H9 (cell line): ENCODE results near the gene LEO1. TPM values are rescaled to one million over a fixed set of nuclear protein-coding genes. Genes with fewer than 3 reads are reported as not detected.

Experiments used
- DNase-seq: peaks from one replicate; pipeline ENCODE4 v3.0.0-alpha.2; 2017
- H2AFZ ChIP-seq: one replicate; pipeline ENCODE4 v1.6.1; 2013; ENCODE audit warnings: mild to moderate bottlenecking, low read length, control low read depth, moderate library complexity
- H2AK5ac ChIP-seq: 2 replicates; pipeline ENCODE4 v1.6.1; 2013; ENCODE audit warnings: low read length, control low read depth, mixed read lengths; ENCODE audit not compliant: insufficient read length
- H2BK120ac ChIP-seq: one replicate; pipeline ENCODE4 v1.6.1; 2013; ENCODE audit warnings: low read depth, mild to moderate bottlenecking, low read length, control low read depth, inconsistent platforms; ENCODE audit not compliant: poor library complexity, severe bottlenecking
- H2BK12ac ChIP-seq: 2 replicates; pipeline ENCODE4 v1.6.1; 2013; ENCODE audit warnings: low read length, control low read depth, mixed read lengths, low read depth; ENCODE audit not compliant: insufficient read length
- H2BK15ac ChIP-seq: 2 replicates; pipeline ENCODE4 v1.6.1; 2013; ENCODE audit warnings: low read depth, low read length, control low read depth
- H2BK20ac ChIP-seq: one replicate; pipeline ENCODE4 v1.6.1; 2013; ENCODE audit warnings: low read depth, mild to moderate bottlenecking, low read length, control low read depth, inconsistent platforms; ENCODE audit not compliant: poor library complexity, severe bottlenecking
- H2BK5ac ChIP-seq: 2 replicates; pipeline ENCODE4 v1.6.1; 2013; ENCODE audit warnings: low read length, control low read depth, mixed read lengths; ENCODE audit not compliant: insufficient read length
- H3K14ac ChIP-seq: 2 replicates; pipeline ENCODE4 v1.6.1; 2013; ENCODE audit warnings: low read length, control low read depth; ENCODE audit not compliant: insufficient read depth
- H3K18ac ChIP-seq: 2 replicates; pipeline ENCODE4 v1.6.1; 2013; ENCODE audit warnings: low read depth, mild to moderate bottlenecking, mixed read lengths, low read length, control low read depth; ENCODE audit not compliant: insufficient read length
- H3K23ac ChIP-seq: 2 replicates; pipeline ENCODE4 v1.6.1; 2013; ENCODE audit warnings: low read length, control low read depth, mixed read lengths, low read depth; ENCODE audit not compliant: insufficient read length
- H3K23me2 ChIP-seq: 2 replicates; pipeline ENCODE4 v1.6.1; 2013; ENCODE audit warnings: low read depth, mild to moderate bottlenecking, mixed read lengths, low read length, control low read depth; ENCODE audit not compliant: insufficient read length, poor library complexity, severe bottlenecking
- H3K27ac ChIP-seq: 2 replicates; pipeline ENCODE4 v1.5.1; 2013; ENCODE audit warnings: low read length, control low read depth, mixed read lengths, low read depth; ENCODE audit not compliant: insufficient read length
- H3K27me3 ChIP-seq: 2 replicates; pipeline ENCODE4 v1.6.1; 2013; ENCODE audit warnings: low read length, control low read depth, inconsistent platforms; ENCODE audit not compliant: insufficient read depth
- H3K4ac ChIP-seq: 2 replicates; pipeline ENCODE4 v1.6.1; 2013; ENCODE audit warnings: low read depth, mild to moderate bottlenecking, control low read depth, inconsistent platforms, low read length, moderate library complexity
- H3K4me1 ChIP-seq: 2 replicates; pipeline ENCODE4 v1.6.1; 2013; ENCODE audit warnings: low read length, control low read depth, inconsistent platforms; ENCODE audit not compliant: insufficient read depth
- H3K4me2 ChIP-seq: 2 replicates; pipeline ENCODE4 v1.6.1; 2013; ENCODE audit warnings: low read length, control low read depth, mixed read lengths; ENCODE audit not compliant: insufficient read length, insufficient read depth
- H3K56ac ChIP-seq: 2 replicates; pipeline ENCODE4 v1.6.1; 2013; ENCODE audit warnings: low read depth, mild to moderate bottlenecking, mixed read lengths, low read length, control low read depth; ENCODE audit not compliant: insufficient read length
- H3K79me1 ChIP-seq: 2 replicates; pipeline ENCODE4 v1.6.1; 2013; ENCODE audit warnings: low read depth, mild to moderate bottlenecking, moderate library complexity, low read length, control low read depth, inconsistent platforms; ENCODE audit not compliant: insufficient read depth, poor library complexity, severe bottlenecking
- H3K79me2 ChIP-seq: 2 replicates; pipeline ENCODE4 v1.6.1; 2013; ENCODE audit warnings: low read length, control low read depth, inconsistent platforms; ENCODE audit not compliant: insufficient read depth
- H3K9ac ChIP-seq: 2 replicates; pipeline ENCODE4 v1.6.1; 2013; ENCODE audit warnings: low read length, control low read depth, mixed read lengths; ENCODE audit not compliant: insufficient read length; ENCODE audit errors: extremely low read depth
- H3K9me3 ChIP-seq: one replicate; pipeline ENCODE4 v1.6.1; 2013; ENCODE audit warnings: low read depth, low read length, inconsistent platforms; ENCODE audit not compliant: control insufficient read depth
- H3T11ph ChIP-seq: one replicate; pipeline ENCODE4 v1.6.1; 2013; ENCODE audit warnings: mild to moderate bottlenecking, low read length, control low read depth, inconsistent platforms
- H4K20me1 ChIP-seq: one replicate; pipeline ENCODE4 v1.6.1; 2013; ENCODE audit not compliant: control insufficient read depth, insufficient read length, insufficient read depth
- H4K5ac ChIP-seq: 2 replicates; pipeline ENCODE4 v1.6.1; 2013; ENCODE audit warnings: low read depth, mild to moderate bottlenecking, mixed read lengths, low read length, control low read depth; ENCODE audit not compliant: insufficient read length
- H4K8ac ChIP-seq: replicated peaks from 2 replicates; pipeline ENCODE4 v1.6.1; 2013; ENCODE audit warnings: low read length, control low read depth, mixed read lengths, low read depth; ENCODE audit not compliant: insufficient read length
- H4K91ac ChIP-seq: 2 replicates; pipeline ENCODE4 v1.6.1; 2013; ENCODE audit warnings: low read depth, mild to moderate bottlenecking, moderate library complexity, mixed read lengths, low read length, control low read depth; ENCODE audit not compliant: insufficient read length
- H3K27ac Mint-ChIP-seq, 3 experiments: 2 replicates in 2 of 3; 3 replicates in 1 of 3; pipeline ENCODE4 v1.8.0; 2020 to 2021; ENCODE audit warnings: mixed read lengths in 3 of 3, mild to moderate bottlenecking in 1 of 3, moderate library complexity in 1 of 3
- H3K27me3 Mint-ChIP-seq: 2 replicates; pipeline ENCODE4 v1.8.0; 2021; ENCODE audit warnings: low read depth, mild to moderate bottlenecking, moderate library complexity, mixed read lengths
- H3K36me3 Mint-ChIP-seq, 3 experiments: 2 replicates in 2 of 3; 3 replicates in 1 of 3; pipeline ENCODE4 v1.8.0; 2020 to 2021; ENCODE audit warnings: low read depth in 3 of 3, mixed read lengths in 3 of 3; ENCODE audit not compliant: insufficient read depth in 1 of 3
- H3K4me1 Mint-ChIP-seq, 2 experiments: 2 replicates each; pipeline ENCODE4 v1.8.0; 2020; ENCODE audit warnings: mixed read lengths in 2 of 2
- H3K4me3 Mint-ChIP-seq, 2 experiments: 2 replicates in 1 of 2; 3 replicates in 1 of 2; pipeline ENCODE4 v1.8.0; 2020 to 2021; ENCODE audit warnings: mild to moderate bottlenecking in 2 of 2, mixed read lengths in 2 of 2, moderate library complexity in 1 of 2
- H3K9me3 Mint-ChIP-seq, 2 experiments: 2 replicates in 1 of 2; 3 replicates in 1 of 2; pipeline ENCODE4 v1.8.0; 2020; ENCODE audit warnings: mild to moderate bottlenecking in 2 of 2, mixed read lengths in 2 of 2, moderate library complexity in 1 of 2
- WGBS: extraction: QIAGEN DNeasy Blood & Tissue Kit; methylation state at CpG from one replicate; pipeline ENCODE4 v1.1.7; 2013; ENCODE audit warnings: missing lambda C conversion rate, low lambda C conversion rate, mixed read lengths; ENCODE audit not compliant: insufficient read length; ENCODE audit errors: extremely low coverage; 5-methylcytosine and 5-hydroxymethylcytosine counted together
- total RNA-seq: library from RNA; stranded (reverse); gene quantifications from 2 replicates; pipeline ENCODE4 v1.2.1, GENCODE V29; 2021
- TF ChIP-seq, protein P1 (sequence below): fragments of 200-600 bp; sonication (generic); conservative IDR thresholded peaks from 3 replicates; pipeline ENCODE4 v1.8.0; 2021; ENCODE audit warnings: antibody characterized with exemption, mild to moderate bottlenecking

Gene LEO1
- total RNA-seq, 1 experiment from 2014 or later: 30.3 TPM

DNA sequence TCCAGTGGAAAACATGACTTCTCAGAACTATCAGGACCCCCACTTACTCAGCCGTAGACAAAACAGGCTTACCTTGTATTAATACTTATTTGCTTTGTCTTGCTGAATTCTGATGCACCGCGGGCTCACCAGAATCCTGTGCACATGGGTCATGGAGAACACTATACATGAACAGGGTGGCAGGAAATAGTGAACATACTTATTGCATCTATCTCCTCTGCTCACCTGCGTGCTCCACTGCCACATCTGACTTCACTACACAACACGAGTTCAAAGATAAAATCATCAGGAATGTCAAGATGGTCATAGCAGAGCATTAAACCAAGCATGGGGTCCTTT, 36.8 kb upstream of the LEO1 start:
- no peak overlapping the region for H2BK20ac ChIP-seq
- no peak overlapping the region for H2BK5ac ChIP-seq
- H4K91ac ChIP-seq: no peak overlapping the region
- DNase-seq: no peak
- H2AK5ac ChIP-seq: no peak overlapping the region
- no peak overlapping the region for H3T11ph ChIP-seq
- H3K79me2 ChIP-seq: no peaks in the 10 kb centered on the region
- no peaks in the 10 kb centered on the region for H3K27me3 ChIP-seq
- H3K4me2 ChIP-seq: no peak overlapping the region
- H2BK15ac ChIP-seq: no peak overlapping the region
- Mint-ChIP-seq H3K9me3 (no peaks in the 10 kb centered on the region), H3K36me3 (no peaks in the 10 kb centered on the region), H3K4me3 (no peak overlapping the region), H3K27me3 (no peaks in the 10 kb centered on the region), H3K27ac (no peak overlapping the region), H3K4me1 (peaks cover 0 to 3% of the 10 kb centered on the region in 2 experiments; a peak in 1 of 4 replicates)
- H3K18ac ChIP-seq: no peak overlapping the region
- no peak overlapping the region for H3K9ac ChIP-seq
- no peak overlapping the region for H4K5ac ChIP-seq
- no CpG with 5 or more reads among the region's 5 CpGs for WGBS
- H3K23ac ChIP-seq: no peak overlapping the region
- H3K23me2 ChIP-seq: no peaks in the 10 kb centered on the region
- H3K9me3 ChIP-seq: no peaks in the 10 kb centered on the region
- H3K4ac ChIP-seq: no peak overlapping the region
- TF ChIP-seq, protein P1, sequence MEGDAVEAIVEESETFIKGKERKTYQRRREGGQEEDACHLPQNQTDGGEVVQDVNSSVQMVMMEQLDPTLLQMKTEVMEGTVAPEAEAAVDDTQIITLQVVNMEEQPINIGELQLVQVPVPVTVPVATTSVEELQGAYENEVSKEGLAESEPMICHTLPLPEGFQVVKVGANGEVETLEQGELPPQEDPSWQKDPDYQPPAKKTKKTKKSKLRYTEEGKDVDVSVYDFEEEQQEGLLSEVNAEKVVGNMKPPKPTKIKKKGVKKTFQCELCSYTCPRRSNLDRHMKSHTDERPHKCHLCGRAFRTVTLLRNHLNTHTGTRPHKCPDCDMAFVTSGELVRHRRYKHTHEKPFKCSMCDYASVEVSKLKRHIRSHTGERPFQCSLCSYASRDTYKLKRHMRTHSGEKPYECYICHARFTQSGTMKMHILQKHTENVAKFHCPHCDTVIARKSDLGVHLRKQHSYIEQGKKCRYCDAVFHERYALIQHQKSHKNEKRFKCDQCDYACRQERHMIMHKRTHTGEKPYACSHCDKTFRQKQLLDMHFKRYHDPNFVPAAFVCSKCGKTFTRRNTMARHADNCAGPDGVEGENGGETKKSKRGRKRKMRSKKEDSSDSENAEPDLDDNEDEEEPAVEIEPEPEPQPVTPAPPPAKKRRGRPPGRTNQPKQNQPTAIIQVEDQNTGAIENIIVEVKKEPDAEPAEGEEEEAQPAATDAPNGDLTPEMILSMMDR: no peak
- no peak overlapping the region for H3K14ac ChIP-seq
- H3K27ac ChIP-seq: no peak overlapping the region
- no peak overlapping the region for H3K56ac ChIP-seq
- H2AFZ ChIP-seq: no peak overlapping the region
- no peak overlapping the region for H4K8ac ChIP-seq
- H2BK120ac ChIP-seq: no peak overlapping the region
- no peak overlapping the region for H2BK12ac ChIP-seq
- no peaks in the 10 kb centered on the region for H3K79me1 ChIP-seq
- no peaks in the 10 kb centered on the region for H3K4me1 ChIP-seq
- H4K20me1 ChIP-seq: no peaks in the 10 kb centered on the region
